Activated CD4-positive, alpha-beta T cell treated with anti-CD3 and anti-CD28 coated beads, Interleukin-2, amount 10 ng/mL, durations not matched to agents 24 days and 14 days (primary cell): ENCODE data around the gene KCND3. TPM values are rescaled to one million over a fixed set of nuclear protein-coding genes. Genes with fewer than 3 reads are reported as not detected.
A peak's percentile ranks its signal among the peaks of the same experiment; 100 is the strongest.

Experiments
- DNase-seq: peaks from one replicate; pipeline ENCODE4 v3.0.0; 2022
- H3K27ac Mint-ChIP-seq: one replicate; pipeline ENCODE4 v1.8.0; 2022; ENCODE audit warnings: mild to moderate bottlenecking, mixed read lengths
- H3K27me3 Mint-ChIP-seq: one replicate; pipeline ENCODE4 v1.8.0; 2022; ENCODE audit warnings: mixed read lengths
- H3K36me3 Mint-ChIP-seq: one replicate; pipeline ENCODE4 v1.8.0; 2022; ENCODE audit warnings: low read depth, mild to moderate bottlenecking, mixed read lengths
- H3K4me1 Mint-ChIP-seq: one replicate; pipeline ENCODE4 v1.8.0; 2021; ENCODE audit warnings: mixed read lengths
- H3K4me3 Mint-ChIP-seq: one replicate; pipeline ENCODE4 v1.8.0; 2022; ENCODE audit warnings: mild to moderate bottlenecking, moderate library complexity, mixed read lengths
- H3K9me3 Mint-ChIP-seq: one replicate; pipeline ENCODE4 v1.8.0; 2021; ENCODE audit warnings: mixed read lengths
- intact Hi-C: fragments of 100-400 bp; cut with micrococcal nuclease; formaldehyde crosslinking; loops from one replicate; pipeline ENCODE4 v1.15.1; 2023
- total RNA-seq: library from RNA; stranded (reverse); gene quantifications from 2 replicates; pipeline ENCODE4 v1.2.3, GENCODE V29; 2022

The KCND3 gene
- total RNA-seq = 0.07 TPM in 1 of 2 replicates, not detected in the other

GRCh38 chr1:111989531-111990025 is at the start of gene KCND3:
Gene KCND3 (minus strand): TSS chr1:111989668.
- peaks cover 7% of the 10 kb centered on the region for H3K4me1 Mint-ChIP-seq
- H3K9me3 Mint-ChIP-seq = no peaks in the 10 kb centered on the region
- peak within 1 kb of the TSS; percentile 77 for H3K4me3 Mint-ChIP-seq
- intact Hi-C loops = no loop called here
- no peak within 1 kb of the TSS for H3K27ac Mint-ChIP-seq
- H3K36me3 Mint-ChIP-seq = no peaks in the 10 kb centered on the region
- DNase-seq = peak; percentile 66
- H3K27me3 Mint-ChIP-seq = peaks cover 73% of the 10 kb centered on the region

GRCh38 chr1:112034277-112034676 is 44.8 kb upstream of the KCND3 start:
- intact Hi-C loops = no loop called here
- Mint-ChIP-seq H3K4me1 (no peaks in the 10 kb centered on the region), H3K9me3 (no peaks in the 10 kb centered on the region), H3K27ac (no peak overlapping the region), H3K27me3 (peaks cover 7% of the 10 kb centered on the region), H3K36me3 (no peaks in the 10 kb centered on the region), H3K4me3 (no peak overlapping the region)
- no peak for DNase-seq

GRCh38 chr1:112033439-112034120 is 44.1 kb upstream of the KCND3 start:
- no peaks in the 10 kb centered on the region for H3K9me3 Mint-ChIP-seq
- no peak overlapping the region for H3K27ac Mint-ChIP-seq
- DNase-seq = no peak
- intact Hi-C loops = no loop called here
- H3K4me1 Mint-ChIP-seq = no peaks in the 10 kb centered on the region
- H3K4me3 Mint-ChIP-seq = no peak overlapping the region
- no peaks in the 10 kb centered on the region for H3K36me3 Mint-ChIP-seq
- peaks cover 7% of the 10 kb centered on the region for H3K27me3 Mint-ChIP-seq

- no peak overlapping the region for H3K27ac Mint-ChIP-seq
- DNase-seq = no peak
- intact Hi-C loops = no loop called here
These were observed 40.7 kb upstream of the KCND3 start for GRCh38 chr1:112030157-112030556.

GRCh38 chr1:112027696-112028095 is 38.2 kb upstream of the KCND3 start:
- Mint-ChIP-seq H3K36me3 (no peaks in the 10 kb centered on the region), H3K4me3 (no peak overlapping the region), H3K27me3 (peaks cover 3% of the 10 kb centered on the region), H3K9me3 (no peaks in the 10 kb centered on the region), H3K4me1 (no peaks in the 10 kb centered on the region), H3K27ac (no peak overlapping the region)
- intact Hi-C loops = no loop called here
- DNase-seq = no peak

More at GRCh38 chr1:112030157-112030556, 40.7 kb upstream of the KCND3 start:
- Mint-ChIP-seq H3K4me1 (no peaks in the 10 kb centered on the region), H3K4me3 (no peak overlapping the region), H3K9me3 (no peaks in the 10 kb centered on the region), H3K27me3 (peaks cover 3% of the 10 kb centered on the region), H3K36me3 (no peaks in the 10 kb centered on the region)

GRCh38 chr1:112026501-112026900 is 37.0 kb upstream of the KCND3 start:
- intact Hi-C loops = no loop called here
- no peak overlapping the region for H3K27ac Mint-ChIP-seq
- H3K4me3 Mint-ChIP-seq = no peak overlapping the region
- no peak for DNase-seq
- H3K36me3 Mint-ChIP-seq = no peaks in the 10 kb centered on the region
- H3K9me3 Mint-ChIP-seq = no peaks in the 10 kb centered on the region
- no peaks in the 10 kb centered on the region for H3K4me1 Mint-ChIP-seq
- H3K27me3 Mint-ChIP-seq = peaks cover 3% of the 10 kb centered on the region

GRCh38 chr1:112026016-112026415 is 36.5 kb upstream of the KCND3 start:
- no peak for DNase-seq
- no peaks in the 10 kb centered on the region for H3K4me1 Mint-ChIP-seq
- peaks cover 3% of the 10 kb centered on the region for H3K27me3 Mint-ChIP-seq
- no peaks in the 10 kb centered on the region for H3K9me3 Mint-ChIP-seq
- intact Hi-C loops = no loop called here
- no peak overlapping the region for H3K4me3 Mint-ChIP-seq
- no peak overlapping the region for H3K27ac Mint-ChIP-seq
- no peaks in the 10 kb centered on the region for H3K36me3 Mint-ChIP-seq

- no peak overlapping the region for H3K4me3 Mint-ChIP-seq
- no peaks in the 10 kb centered on the region for H3K9me3 Mint-ChIP-seq
- intact Hi-C loops = no loop called here
- H3K4me1 Mint-ChIP-seq = no peaks in the 10 kb centered on the region
- H3K27ac Mint-ChIP-seq = no peak overlapping the region
- no peaks in the 10 kb centered on the region for H3K36me3 Mint-ChIP-seq
- peaks cover 8% of the 10 kb centered on the region for H3K27me3 Mint-ChIP-seq
- no peak for DNase-seq
These were observed 31.8 kb upstream of the KCND3 start for GRCh38 chr1:112021263-112021662.

GRCh38 chr1:112017183-112017582 is 27.7 kb upstream of the KCND3 start:
- no peak overlapping the region for H3K4me3 Mint-ChIP-seq
- intact Hi-C loops = no loop called here
- DNase-seq = no peak
- peaks cover 5% of the 10 kb centered on the region for H3K27me3 Mint-ChIP-seq
- no peaks in the 10 kb centered on the region for H3K4me1 Mint-ChIP-seq
- no peak overlapping the region for H3K27ac Mint-ChIP-seq
- no peaks in the 10 kb centered on the region for H3K36me3 Mint-ChIP-seq
- H3K9me3 Mint-ChIP-seq = no peaks in the 10 kb centered on the region

- intact Hi-C loops = no loop called here
- no peaks in the 10 kb centered on the region for H3K36me3 Mint-ChIP-seq
- DNase-seq = no peak
- no peaks in the 10 kb centered on the region for H3K9me3 Mint-ChIP-seq
- H3K27me3 Mint-ChIP-seq = peaks cover under 1% of the 10 kb centered on the region
- no peaks in the 10 kb centered on the region for H3K4me1 Mint-ChIP-seq
- H3K4me3 Mint-ChIP-seq = no peak overlapping the region
- H3K27ac Mint-ChIP-seq = no peak overlapping the region
These were observed 23.4 kb upstream of the KCND3 start for GRCh38 chr1:112012823-112013222.

- H3K4me1 Mint-ChIP-seq = no peaks in the 10 kb centered on the region
- no peak overlapping the region for H3K4me3 Mint-ChIP-seq
- no peaks in the 10 kb centered on the region for H3K27me3 Mint-ChIP-seq
- no peaks in the 10 kb centered on the region for H3K9me3 Mint-ChIP-seq
- H3K27ac Mint-ChIP-seq = no peak overlapping the region
- no peak for DNase-seq
- intact Hi-C loops = no loop called here
- no peaks in the 10 kb centered on the region for H3K36me3 Mint-ChIP-seq
These were observed 21.7 kb upstream of the KCND3 start for GRCh38 chr1:112011202-112011601.

GRCh38 chr1:112007169-112007568 is 17.7 kb upstream of the KCND3 start:
- Mint-ChIP-seq H3K27me3 (no peaks in the 10 kb centered on the region), H3K27ac (no peak overlapping the region), H3K4me1 (no peaks in the 10 kb centered on the region), H3K9me3 (no peaks in the 10 kb centered on the region), H3K36me3 (no peaks in the 10 kb centered on the region), H3K4me3 (no peak overlapping the region)
- intact Hi-C loops = no loop called here
- DNase-seq = no peak

- peaks cover 4% of the 10 kb centered on the region for H3K27me3 Mint-ChIP-seq
- H3K4me1 Mint-ChIP-seq = no peaks in the 10 kb centered on the region
- no peak overlapping the region for H3K27ac Mint-ChIP-seq
- DNase-seq = no peak
- intact Hi-C loops = no loop called here
- no peaks in the 10 kb centered on the region for H3K36me3 Mint-ChIP-seq
- H3K4me3 Mint-ChIP-seq = no peak overlapping the region
- no peaks in the 10 kb centered on the region for H3K9me3 Mint-ChIP-seq
These were observed 17.1 kb upstream of the KCND3 start for GRCh38 chr1:112006416-112007025.

- no peaks in the 10 kb centered on the region for H3K4me1 Mint-ChIP-seq
- no peaks in the 10 kb centered on the region for H3K36me3 Mint-ChIP-seq
- peaks cover 20% of the 10 kb centered on the region for H3K27me3 Mint-ChIP-seq
- no peak overlapping the region for H3K4me3 Mint-ChIP-seq
- no peak for DNase-seq
- no peaks in the 10 kb centered on the region for H3K9me3 Mint-ChIP-seq
- intact Hi-C loops = no loop called here
- H3K27ac Mint-ChIP-seq = no peak overlapping the region
These were observed 14.6 kb upstream of the KCND3 start for GRCh38 chr1:112004076-112004475.
